ENCODE data around the gene ALKBH6. TPM values are rescaled to one million over a fixed set of nuclear protein-coding genes. Genes with fewer than 3 reads are reported as not detected.

Gene ALKBH6
- total and polyA plus RNA-seq, 2 experiments from 2014 or later: 33.6 to 51.4 TPM

GRCh38 chr19:35990771-35991730 is 23.0 kb downstream of the ALKBH6 start:
- no peaks in the 10 kb centered on the region for H3K36me3 Mint-ChIP-seq (ENCODE audit: low read depth)
- H3K9me3 Mint-ChIP-seq: no peaks in the 10 kb centered on the region; the same call in 2 of the 3 replicates
- no peak overlapping the region for H3K4me3 Mint-ChIP-seq
- Histone ChIP-seq H3K4me3 (no peak overlapping the region), H2AFZ (no peak overlapping the region), H3K27ac (ENCODE audit: low read depth) (no peak overlapping the region), H3K4me2 (no peak overlapping the region), H3F3A (replicated peaks; ENCODE audit: low read depth) (0 out of 2 replicates have a peak, but pooled peaks cover 6% of the 10 kb centered on the region), H3K79me2 (replicated peaks; ENCODE audit: insufficient read depth) (peaks cover 4% of the 10 kb centered on the region; the same call in 1 of the 2 replicates), H4K20me1 (replicated peaks; ENCODE audit: insufficient read depth) (no peaks in the 10 kb centered on the region; the same call in 1 of the 2 replicates), H3K36me3 (ENCODE audit: insufficient read depth) (no peaks in the 10 kb centered on the region), H3K4me1 (ENCODE audit: insufficient read depth) (peaks cover 4% of the 10 kb centered on the region; the same call in 1 of the 2 replicates), H3K9me2 (ENCODE audit: insufficient read depth) (no peaks in the 10 kb centered on the region), H3K27me3 (ENCODE audit: insufficient read depth) (peaks cover 7% of the 10 kb centered on the region)
- TF ChIP-seq NANOG (IDR thresholded peaks at IDR 0.05; ENCODE audit: borderline replicate concordance) (no peak), JUNB (IDR thresholded peaks at IDR 0.05; ENCODE audit: unreplicated experiment) (no peak), STAT1 (IDR thresholded peaks at IDR 0.05; ENCODE audit: unreplicated experiment) (no peak), ZNF114 (CRISPR knock-in tag; IDR thresholded peaks at IDR 0.05) (no peak), EZH2 (IDR thresholded peaks at IDR 0.05; ENCODE audit: low read depth, unreplicated experiment) (no peak), ZNF331 (CRISPR knock-in tag; IDR thresholded peaks at IDR 0.05; ENCODE audit: low read depth) (no peak), POLR2AphosphoS5 (IDR thresholded peaks at IDR 0.05; ENCODE audit: low read depth) (no peak), CREB1 (CRISPR knock-in tag; IDR thresholded peaks at IDR 0.05; ENCODE audit: low read depth) (no peak)
- TF ChIP-seq, protein P1, sequence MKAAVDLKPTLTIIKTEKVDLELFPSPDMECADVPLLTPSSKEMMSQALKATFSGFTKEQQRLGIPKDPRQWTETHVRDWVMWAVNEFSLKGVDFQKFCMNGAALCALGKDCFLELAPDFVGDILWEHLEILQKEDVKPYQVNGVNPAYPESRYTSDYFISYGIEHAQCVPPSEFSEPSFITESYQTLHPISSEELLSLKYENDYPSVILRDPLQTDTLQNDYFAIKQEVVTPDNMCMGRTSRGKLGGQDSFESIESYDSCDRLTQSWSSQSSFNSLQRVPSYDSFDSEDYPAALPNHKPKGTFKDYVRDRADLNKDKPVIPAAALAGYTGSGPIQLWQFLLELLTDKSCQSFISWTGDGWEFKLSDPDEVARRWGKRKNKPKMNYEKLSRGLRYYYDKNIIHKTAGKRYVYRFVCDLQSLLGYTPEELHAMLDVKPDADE (IDR thresholded peaks at IDR 0.05): no peak
- TF ChIP-seq, protein P2, sequence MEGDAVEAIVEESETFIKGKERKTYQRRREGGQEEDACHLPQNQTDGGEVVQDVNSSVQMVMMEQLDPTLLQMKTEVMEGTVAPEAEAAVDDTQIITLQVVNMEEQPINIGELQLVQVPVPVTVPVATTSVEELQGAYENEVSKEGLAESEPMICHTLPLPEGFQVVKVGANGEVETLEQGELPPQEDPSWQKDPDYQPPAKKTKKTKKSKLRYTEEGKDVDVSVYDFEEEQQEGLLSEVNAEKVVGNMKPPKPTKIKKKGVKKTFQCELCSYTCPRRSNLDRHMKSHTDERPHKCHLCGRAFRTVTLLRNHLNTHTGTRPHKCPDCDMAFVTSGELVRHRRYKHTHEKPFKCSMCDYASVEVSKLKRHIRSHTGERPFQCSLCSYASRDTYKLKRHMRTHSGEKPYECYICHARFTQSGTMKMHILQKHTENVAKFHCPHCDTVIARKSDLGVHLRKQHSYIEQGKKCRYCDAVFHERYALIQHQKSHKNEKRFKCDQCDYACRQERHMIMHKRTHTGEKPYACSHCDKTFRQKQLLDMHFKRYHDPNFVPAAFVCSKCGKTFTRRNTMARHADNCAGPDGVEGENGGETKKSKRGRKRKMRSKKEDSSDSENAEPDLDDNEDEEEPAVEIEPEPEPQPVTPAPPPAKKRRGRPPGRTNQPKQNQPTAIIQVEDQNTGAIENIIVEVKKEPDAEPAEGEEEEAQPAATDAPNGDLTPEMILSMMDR (conservative IDR thresholded peaks at IDR 0.05; ENCODE audit: low read depth in 2 of 2): no peak
- DNase-seq (ENCODE audit: low spot score): no peak
- H3K27me3 Mint-ChIP-seq (ENCODE audit: insufficient read depth, low read depth, poor library complexity): peaks cover 17% of the 10 kb centered on the region
- ATAC-seq: no peak
- H3K4me1 Mint-ChIP-seq: peaks cover 6% of the 10 kb centered on the region; the same call in 2 of the 3 replicates
- no peak overlapping the region for H3K27ac Mint-ChIP-seq

DNA sequence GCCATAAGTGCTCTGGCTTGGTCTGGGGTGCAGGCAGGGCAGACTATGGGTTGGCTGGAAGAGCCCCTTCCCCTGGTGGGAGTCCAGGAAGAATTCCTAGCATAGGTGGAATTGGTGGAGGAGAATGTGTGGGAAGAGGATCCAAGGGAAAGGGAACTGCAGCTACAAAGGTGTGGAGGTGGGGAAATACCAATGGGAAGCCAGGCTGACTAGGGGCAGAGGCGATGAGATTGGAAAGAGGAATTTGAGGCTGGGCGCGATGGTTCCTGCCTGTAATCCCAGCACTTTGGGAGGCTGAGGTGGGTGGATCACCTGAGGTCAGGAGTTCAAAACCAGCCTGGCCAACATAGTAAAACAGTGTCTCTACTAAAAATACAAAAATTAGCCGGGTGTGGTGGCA is 23.9 kb downstream of the ALKBH6 start:
- ATAC-seq (no peak), DNase-seq (ENCODE audit: low spot score) (no peak)
- Histone ChIP-seq H3K9me2 (ENCODE audit: insufficient read depth) (no peaks in the 10 kb centered on the region), H3F3A (replicated peaks; ENCODE audit: low read depth) (0 out of 2 replicates have a peak, but pooled peaks cover 6% of the 10 kb centered on the region), H3K27me3 (ENCODE audit: insufficient read depth) (peaks cover 10% of the 10 kb centered on the region), H3K4me1 (ENCODE audit: insufficient read depth) (no peaks in the 10 kb centered on the region), H4K20me1 (replicated peaks; ENCODE audit: insufficient read depth) (no peaks in the 10 kb centered on the region), H3K4me3 (no peak overlapping the region), H3K4me2 (no peak overlapping the region), H3K79me2 (replicated peaks; ENCODE audit: insufficient read depth) (no peaks in the 10 kb centered on the region), H3K27ac (ENCODE audit: low read depth) (no peak overlapping the region), H2AFZ (no peak overlapping the region), H3K36me3 (ENCODE audit: insufficient read depth) (no peaks in the 10 kb centered on the region)
- no peaks in the 10 kb centered on the region for H3K36me3 Mint-ChIP-seq (ENCODE audit: low read depth)
- no peak overlapping the region for H3K27ac Mint-ChIP-seq
- H3K27me3 Mint-ChIP-seq (ENCODE audit: insufficient read depth, low read depth, poor library complexity): peaks cover 20% of the 10 kb centered on the region
- no peak overlapping the region for H3K4me3 Mint-ChIP-seq
- H3K9me3 Mint-ChIP-seq: no peaks in the 10 kb centered on the region; the same call in 2 of the 3 replicates
- H3K4me1 Mint-ChIP-seq: peaks cover 2% of the 10 kb centered on the region; the same call in 2 of the 3 replicates
- TF ChIP-seq, protein P2 (conservative IDR thresholded peaks at IDR 0.05; ENCODE audit: low read depth in 2 of 2): no peak
- TF ChIP-seq ZNF114 (CRISPR knock-in tag; IDR thresholded peaks at IDR 0.05): no peak
- TF ChIP-seq, protein P1 (IDR thresholded peaks at IDR 0.05): no peak
- TF ChIP-seq JUNB (IDR thresholded peaks at IDR 0.05; ENCODE audit: unreplicated experiment): no peak
- TF ChIP-seq POLR2AphosphoS5 (IDR thresholded peaks at IDR 0.05; ENCODE audit: low read depth): no peak
- no peak for TF ChIP-seq ZNF331 (CRISPR knock-in tag; IDR thresholded peaks at IDR 0.05; ENCODE audit: low read depth)
- no peak for TF ChIP-seq NANOG (IDR thresholded peaks at IDR 0.05; ENCODE audit: borderline replicate concordance)
- no peak for TF ChIP-seq EZH2phosphoT487 (IDR thresholded peaks at IDR 0.05; ENCODE audit: unreplicated experiment)
- TF ChIP-seq STAT1 (IDR thresholded peaks at IDR 0.05; ENCODE audit: unreplicated experiment): no peak
